ENCODE results near the gene RBM44. TPM values are rescaled to one million over a fixed set of nuclear protein-coding genes. Genes with fewer than 3 reads are reported as not detected.

Gene RBM44
- total RNA-seq, 4 donors from 2014 or later = 0.45 to 1.4 (median 0.93) TPM

GRCh38 chr2:237754182-237754581 is 44.4 kb upstream of the RBM44 start:
- no peak overlapping the region for H3K27ac ChIP-seq
- no peaks in the 10 kb centered on the region for H3K9me3 ChIP-seq
- peaks cover 3 to 100% of the 10 kb centered on the region in 2 donors for H3K36me3 ChIP-seq
- peaks cover 0 to 7% (median 0%) of the 10 kb centered on the region in 3 donors for H3K4me1 ChIP-seq
- no peak for TF ChIP-seq EP300 (IDR thresholded peaks at IDR 0.05)
- TF ChIP-seq POLR2AphosphoS5 (IDR thresholded peaks at IDR 0.05) = no peak
- TF ChIP-seq, protein P1, sequence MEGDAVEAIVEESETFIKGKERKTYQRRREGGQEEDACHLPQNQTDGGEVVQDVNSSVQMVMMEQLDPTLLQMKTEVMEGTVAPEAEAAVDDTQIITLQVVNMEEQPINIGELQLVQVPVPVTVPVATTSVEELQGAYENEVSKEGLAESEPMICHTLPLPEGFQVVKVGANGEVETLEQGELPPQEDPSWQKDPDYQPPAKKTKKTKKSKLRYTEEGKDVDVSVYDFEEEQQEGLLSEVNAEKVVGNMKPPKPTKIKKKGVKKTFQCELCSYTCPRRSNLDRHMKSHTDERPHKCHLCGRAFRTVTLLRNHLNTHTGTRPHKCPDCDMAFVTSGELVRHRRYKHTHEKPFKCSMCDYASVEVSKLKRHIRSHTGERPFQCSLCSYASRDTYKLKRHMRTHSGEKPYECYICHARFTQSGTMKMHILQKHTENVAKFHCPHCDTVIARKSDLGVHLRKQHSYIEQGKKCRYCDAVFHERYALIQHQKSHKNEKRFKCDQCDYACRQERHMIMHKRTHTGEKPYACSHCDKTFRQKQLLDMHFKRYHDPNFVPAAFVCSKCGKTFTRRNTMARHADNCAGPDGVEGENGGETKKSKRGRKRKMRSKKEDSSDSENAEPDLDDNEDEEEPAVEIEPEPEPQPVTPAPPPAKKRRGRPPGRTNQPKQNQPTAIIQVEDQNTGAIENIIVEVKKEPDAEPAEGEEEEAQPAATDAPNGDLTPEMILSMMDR (IDR thresholded peaks at IDR 0.05) = no peak
- no peak for TF ChIP-seq POLR2A (IDR thresholded peaks at IDR 0.05)
- no peaks in the 10 kb centered on the region for H3K27me3 ChIP-seq
- ATAC-seq = no peak
- no peak overlapping the region for H3K4me3 ChIP-seq
- WGBS, 2 donors (ENCODE audit: low coverage in 1 of 2) = 70 to 83% methylated on average over 3 of the region's 3 CpGs

- TF ChIP-seq POLR2A (IDR thresholded peaks at IDR 0.05) = no peak
- no peaks in the 10 kb centered on the region for H3K9me3 ChIP-seq
- peaks cover 3 to 100% of the 10 kb centered on the region in 2 donors for H3K36me3 ChIP-seq
- H3K4me1 ChIP-seq = peaks cover 0 to 3% (median 0%) of the 10 kb centered on the region in 3 donors
- no peak for ATAC-seq
- no peaks in the 10 kb centered on the region for H3K27me3 ChIP-seq
- no peak overlapping the region for H3K4me3 ChIP-seq
- no peak overlapping the region for H3K27ac ChIP-seq
- WGBS, 2 donors (ENCODE audit: low coverage in 1 of 2) = 72 to 82% methylated on average over 2 of the region's 12 CpGs
Measured at GRCh38 chr2:237754626-237755248, 43.8 kb upstream of the RBM44 start.

DNA sequence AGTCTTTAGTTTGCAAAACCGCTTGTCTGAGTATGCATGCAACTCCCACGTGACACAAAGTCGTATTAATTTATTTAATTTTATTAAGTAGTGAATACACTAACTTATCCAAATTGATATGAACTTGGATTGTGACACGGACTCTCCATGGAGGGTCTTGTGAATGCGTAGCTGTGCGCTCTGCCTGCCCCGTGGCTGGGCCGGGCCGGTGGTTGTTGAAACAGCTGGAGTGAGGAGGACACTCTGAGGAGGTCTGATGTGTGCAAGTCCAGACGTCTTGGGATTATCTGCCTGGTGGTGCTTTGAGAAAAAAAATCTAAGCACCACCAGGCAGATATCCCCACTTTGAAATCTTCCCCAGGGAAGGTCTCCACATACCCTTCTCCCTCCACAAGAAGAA is 41.0 kb upstream of the RBM44 start:
- TF ChIP-seq EP300 (IDR thresholded peaks at IDR 0.05) (no peak), POLR2A (IDR thresholded peaks at IDR 0.05) (no peak), POLR2AphosphoS5 (IDR thresholded peaks at IDR 0.05) (no peak)
- TF ChIP-seq, protein P1 (IDR thresholded peaks at IDR 0.05) = no peak
- H3K9me3 ChIP-seq = no peaks in the 10 kb centered on the region
- no peak overlapping the region for H3K27ac ChIP-seq
- no peak overlapping the region for H3K4me3 ChIP-seq
- no peaks in the 10 kb centered on the region for H3K27me3 ChIP-seq
- ATAC-seq = no peak
- peaks cover 3 to 96% of the 10 kb centered on the region in 2 donors for H3K36me3 ChIP-seq
- H3K4me1 ChIP-seq = peaks cover 0 to 5% (median 0%) of the 10 kb centered on the region in 3 donors
- WGBS, 2 donors (ENCODE audit: low coverage in 1 of 2) = 84 to 89% methylated on average over 4 to 9 of the region's 10 CpGs

- Histone ChIP-seq H3K36me3 (peaks cover 3 to 96% of the 10 kb centered on the region in 2 donors), H3K27ac (no peak overlapping the region), H3K4me3 (no peak overlapping the region), H3K9me3 (no peaks in the 10 kb centered on the region), H3K27me3 (no peaks in the 10 kb centered on the region), H3K4me1 (peaks cover 0 to 5% (median 0%) of the 10 kb centered on the region in 3 donors)
- ATAC-seq = no peak
- TF ChIP-seq POLR2A (IDR thresholded peaks at IDR 0.05) (no peak), EP300 (IDR thresholded peaks at IDR 0.05) (no peak), POLR2AphosphoS5 (IDR thresholded peaks at IDR 0.05) (no peak)
- TF ChIP-seq, protein P1 (IDR thresholded peaks at IDR 0.05) = no peak
- WGBS, 2 donors (ENCODE audit: low coverage in 1 of 2) = 89 to 92% methylated on average over 5 to 10 of the region's 10 CpGs
Measured at GRCh38 chr2:237758185-237758584, 40.4 kb upstream of the RBM44 start.

GRCh38 chr2:237759176-237759575 is 39.4 kb upstream of the RBM44 start:
- TF ChIP-seq, protein P1 (IDR thresholded peaks at IDR 0.05) = no peak
- no peak for TF ChIP-seq POLR2A (IDR thresholded peaks at IDR 0.05)
- TF ChIP-seq POLR2AphosphoS5 (IDR thresholded peaks at IDR 0.05) = no peak
- TF ChIP-seq EP300 (IDR thresholded peaks at IDR 0.05) = no peak
- H3K4me3 ChIP-seq = no peak overlapping the region
- no peaks in the 10 kb centered on the region for H3K9me3 ChIP-seq
- no peak for ATAC-seq
- peaks cover 3 to 96% of the 10 kb centered on the region in 2 donors for H3K36me3 ChIP-seq
- H3K27ac ChIP-seq = no peak overlapping the region
- H3K27me3 ChIP-seq = no peaks in the 10 kb centered on the region
- 91 to 100% methylated on average over 1 to 5 of the region's 10 CpGs for WGBS, 2 donors (ENCODE audit: low coverage in 1 of 2)
- peaks cover 0 to 5% (median 0%) of the 10 kb centered on the region in 3 donors for H3K4me1 ChIP-seq
